Measurements from ENCODE around the gene STN1. TPM values are rescaled to one million over a fixed set of nuclear protein-coding genes. Genes with fewer than 3 reads are reported as not detected.

STN1 gene
- total RNA-seq, 1 experiment from 2014 or later: 16.1 TPM

DNA sequence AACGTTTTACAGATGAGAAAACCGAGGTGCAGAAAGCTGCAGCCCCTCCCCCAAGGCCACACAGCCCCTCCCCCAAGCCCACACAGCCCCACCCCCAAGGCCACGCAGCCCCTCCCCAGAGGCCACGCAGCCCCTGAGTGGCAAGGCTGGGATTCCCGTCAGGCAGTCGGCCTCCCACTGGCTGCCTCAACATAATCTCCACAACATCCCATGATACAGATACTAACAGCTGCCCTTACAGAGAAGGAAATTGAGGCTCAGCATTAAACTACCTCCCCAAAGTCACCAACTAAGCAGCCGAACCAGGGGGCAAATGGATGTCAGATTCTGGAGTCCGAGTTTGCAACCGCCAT lies 78.5 kb downstream of the STN1 start:
- ChIA-PET POLR2A (no interaction called here), CTCF (no interaction called here)
- no peaks in the 10 kb centered on the region for H3K27me3 ChIP-seq (replicated peaks; ENCODE audit: control insufficient read depth, insufficient read depth, low read length)
- H3K27me3 Mint-ChIP-seq (ENCODE audit: insufficient read depth, unreplicated experiment): no peaks in the 10 kb centered on the region
- TF ChIP-seq, protein P1, sequence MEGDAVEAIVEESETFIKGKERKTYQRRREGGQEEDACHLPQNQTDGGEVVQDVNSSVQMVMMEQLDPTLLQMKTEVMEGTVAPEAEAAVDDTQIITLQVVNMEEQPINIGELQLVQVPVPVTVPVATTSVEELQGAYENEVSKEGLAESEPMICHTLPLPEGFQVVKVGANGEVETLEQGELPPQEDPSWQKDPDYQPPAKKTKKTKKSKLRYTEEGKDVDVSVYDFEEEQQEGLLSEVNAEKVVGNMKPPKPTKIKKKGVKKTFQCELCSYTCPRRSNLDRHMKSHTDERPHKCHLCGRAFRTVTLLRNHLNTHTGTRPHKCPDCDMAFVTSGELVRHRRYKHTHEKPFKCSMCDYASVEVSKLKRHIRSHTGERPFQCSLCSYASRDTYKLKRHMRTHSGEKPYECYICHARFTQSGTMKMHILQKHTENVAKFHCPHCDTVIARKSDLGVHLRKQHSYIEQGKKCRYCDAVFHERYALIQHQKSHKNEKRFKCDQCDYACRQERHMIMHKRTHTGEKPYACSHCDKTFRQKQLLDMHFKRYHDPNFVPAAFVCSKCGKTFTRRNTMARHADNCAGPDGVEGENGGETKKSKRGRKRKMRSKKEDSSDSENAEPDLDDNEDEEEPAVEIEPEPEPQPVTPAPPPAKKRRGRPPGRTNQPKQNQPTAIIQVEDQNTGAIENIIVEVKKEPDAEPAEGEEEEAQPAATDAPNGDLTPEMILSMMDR (IDR thresholded peaks at IDR 0.05; ENCODE audit: insufficient read depth in 1 of 2, low read depth in 1 of 2, low read length in 1 of 2, severe bottlenecking in 1 of 2, unreplicated experiment in 1 of 2): no peak
- no peak overlapping the region for H3K4me3 ChIP-seq (ENCODE audit: low read depth, low read length)
- H3K36me3 Mint-ChIP-seq (ENCODE audit: insufficient read depth, unreplicated experiment): peaks cover 4% of the 10 kb centered on the region
- no peaks in the 10 kb centered on the region; the same call in 1 of the 2 replicates for H3K36me3 ChIP-seq (ENCODE audit: control insufficient read depth, insufficient read depth, low read length)
- peaks cover 26% of the 10 kb centered on the region for H3K4me1 Mint-ChIP-seq (ENCODE audit: low read depth, unreplicated experiment)
- intact Hi-C loops (cut with micrococcal nuclease; ENCODE audit: unreplicated experiment): no loop called here
- peaks cover 23% of the 10 kb centered on the region for H3K4me1 ChIP-seq
- H3K9me3 Mint-ChIP-seq (ENCODE audit: unreplicated experiment): no peaks in the 10 kb centered on the region
- DNase-seq: no peak
- no peak overlapping the region for H3K27ac Mint-ChIP-seq (ENCODE audit: unreplicated experiment)
- no TSS peak for BruUV-seq (replicated peaks)
- H3K9me3 ChIP-seq: no peaks in the 10 kb centered on the region
- no peak overlapping the region for H3K4me3 Mint-ChIP-seq (ENCODE audit: unreplicated experiment)

DNA sequence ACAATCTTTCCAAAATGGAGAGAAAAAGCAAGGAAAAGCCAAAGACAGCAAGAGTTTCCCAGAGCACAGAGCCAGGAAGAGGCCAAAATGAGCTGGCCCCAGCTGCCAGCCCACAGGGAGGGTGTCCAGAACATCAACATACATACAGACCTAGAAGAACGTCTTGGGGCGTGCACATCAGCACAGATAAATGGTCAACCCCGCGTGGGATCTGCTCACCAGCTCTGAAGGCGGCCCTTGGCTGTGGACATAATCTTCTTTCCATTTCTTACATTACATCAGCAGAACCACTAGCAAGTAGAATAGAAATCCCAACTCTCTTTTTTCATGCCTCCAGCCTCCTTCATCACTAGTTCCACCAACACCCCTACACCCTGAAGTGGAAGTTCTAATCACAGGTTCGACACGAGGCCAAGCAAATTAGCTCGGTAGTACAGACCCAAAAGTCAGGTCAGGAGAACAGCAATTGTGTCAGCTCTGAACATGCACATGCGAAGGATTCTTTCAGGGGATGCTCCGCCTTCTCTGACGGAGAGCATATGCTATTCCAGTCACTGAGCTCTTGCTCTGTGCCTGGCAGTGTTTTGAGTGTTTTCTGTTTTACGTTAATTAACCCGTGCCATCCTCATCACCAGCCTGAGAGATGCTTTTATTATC lies 79.0 kb downstream of the STN1 start:
- Histone ChIP-seq H3K9me3 (no peaks in the 10 kb centered on the region), H3K4me1 (peaks cover 23% of the 10 kb centered on the region), H3K27me3 (replicated peaks; ENCODE audit: control insufficient read depth, insufficient read depth, low read length) (no peaks in the 10 kb centered on the region), H3K36me3 (ENCODE audit: control insufficient read depth, insufficient read depth, low read length) (no peaks in the 10 kb centered on the region; the same call in 1 of the 2 replicates), H3K4me3 (ENCODE audit: low read depth, low read length) (no peak overlapping the region)
- CTCF ChIA-PET: no interaction called here
- Mint-ChIP-seq H3K27ac (ENCODE audit: unreplicated experiment) (no peak overlapping the region), H3K27me3 (ENCODE audit: insufficient read depth, unreplicated experiment) (no peaks in the 10 kb centered on the region), H3K4me1 (ENCODE audit: low read depth, unreplicated experiment) (peaks cover 26% of the 10 kb centered on the region), H3K9me3 (ENCODE audit: unreplicated experiment) (no peaks in the 10 kb centered on the region), H3K36me3 (ENCODE audit: insufficient read depth, unreplicated experiment) (peaks cover 4% of the 10 kb centered on the region), H3K4me3 (ENCODE audit: unreplicated experiment) (no peak overlapping the region)
- intact Hi-C loops (cut with micrococcal nuclease; ENCODE audit: unreplicated experiment): no loop called here
- POLR2A ChIA-PET: no interaction called here
- BruUV-seq (replicated peaks): no TSS peak
- DNase-seq: no peak
- TF ChIP-seq, protein P1 (IDR thresholded peaks at IDR 0.05; ENCODE audit: insufficient read depth in 1 of 2, low read depth in 1 of 2, low read length in 1 of 2, severe bottlenecking in 1 of 2, unreplicated experiment in 1 of 2): no peak

DNA sequence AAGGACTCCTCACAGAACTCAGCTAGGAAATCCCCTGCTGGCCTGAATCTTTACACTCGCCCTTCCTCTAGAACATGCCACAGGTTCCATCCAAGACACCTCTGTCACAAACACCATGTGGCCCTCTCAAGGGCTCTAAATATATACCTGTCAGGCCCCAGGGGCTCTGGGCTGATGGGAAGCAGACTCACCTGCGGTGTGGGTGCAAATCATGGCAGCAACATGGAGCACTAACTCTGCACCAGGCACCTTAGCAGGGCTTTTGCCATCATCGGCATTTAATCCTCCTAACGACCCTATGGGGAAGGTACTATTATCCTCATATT lies 80.0 kb downstream of the STN1 start:
- POLR2A ChIA-PET: interaction anchor here (1.2 kb wide), 1 partner anchor 44 kb away, joined by 4 read pairs; no protein-coding TSS in a partner anchor
- Histone ChIP-seq H3K36me3 (ENCODE audit: control insufficient read depth, insufficient read depth, low read length) (no peaks in the 10 kb centered on the region), H3K9me3 (no peaks in the 10 kb centered on the region), H3K4me3 (ENCODE audit: low read depth, low read length) (no peak overlapping the region), H3K4me1 (peaks cover 23% of the 10 kb centered on the region), H3K27me3 (replicated peaks; ENCODE audit: control insufficient read depth, insufficient read depth, low read length) (no peaks in the 10 kb centered on the region)
- no peak overlapping the region for H3K27ac Mint-ChIP-seq (ENCODE audit: unreplicated experiment)
- BruUV-seq (replicated peaks): no TSS peak
- intact Hi-C loops (cut with micrococcal nuclease; ENCODE audit: unreplicated experiment): no loop called here
- H3K27me3 Mint-ChIP-seq (ENCODE audit: insufficient read depth, unreplicated experiment): no peaks in the 10 kb centered on the region
- H3K9me3 Mint-ChIP-seq (ENCODE audit: unreplicated experiment): no peaks in the 10 kb centered on the region
- TF ChIP-seq, protein P1 (IDR thresholded peaks at IDR 0.05; ENCODE audit: insufficient read depth in 1 of 2, low read depth in 1 of 2, low read length in 1 of 2, severe bottlenecking in 1 of 2, unreplicated experiment in 1 of 2): no peak
- no peak for DNase-seq
- no peak overlapping the region for H3K4me3 Mint-ChIP-seq (ENCODE audit: unreplicated experiment)
- CTCF ChIA-PET: interaction anchor here (0.6 to 1.4 kb wide), 3 partner anchors 23 to 125 kb away, joined by 4 to 5 read pairs (median 4); no protein-coding TSS in a partner anchor
- peaks cover 26% of the 10 kb centered on the region for H3K4me1 Mint-ChIP-seq (ENCODE audit: low read depth, unreplicated experiment)
- H3K36me3 Mint-ChIP-seq (ENCODE audit: insufficient read depth, unreplicated experiment): peaks cover 4% of the 10 kb centered on the region
